CD14-positive monocyte (primary cell): Measurements from ENCODE around the gene PHAF1. TPM values are rescaled to one million over a fixed set of nuclear protein-coding genes. Genes with fewer than 3 reads are reported as not detected.

ENCODE experiments used
- DNase-seq, 3 donors: peaks; one replicate each; pipeline ENCODE4 v3.0.0-alpha.2; 2011 to 2022
- H2AFZ ChIP-seq: 2 replicates; pipeline ENCODE4 v1.6.0; 2012; ENCODE audit warnings: mild to moderate bottlenecking, low read depth, low read length, inconsistent platforms; ENCODE audit not compliant: insufficient read depth, poor library complexity, severe bottlenecking
- H3K27ac ChIP-seq, 2 donors: 1 replicate in 1 of 2; 2 replicates in 1 of 2; pipeline ENCODE4 v1.5.1; 2012 to 2013; ENCODE audit warnings: low read length in 2 of 2, control low read depth in 1 of 2, inconsistent platforms in 1 of 2, low read depth in 1 of 2, mild to moderate bottlenecking in 1 of 2
- H3K27me3 ChIP-seq, 2 donors: one replicate each; pipeline versions ENCODE4 v1.6.0 to v1.6.1; 2011 to 2013; ENCODE audit warnings: low read length in 2 of 2; ENCODE audit not compliant: control insufficient read depth in 2 of 2, insufficient read depth in 2 of 2
- H3K36me3 ChIP-seq, 2 donors: replicated peaks in 1 of 2; 1 replicate in 1 of 2; 2 replicates in 1 of 2; pipeline versions ENCODE4 v1.5.1 to v1.6.1; 2012 to 2013; ENCODE audit warnings: low read length in 2 of 2, control low read depth in 1 of 2, inconsistent platforms in 1 of 2, mild to moderate bottlenecking in 1 of 2; ENCODE audit not compliant: insufficient read depth in 2 of 2, control insufficient read depth in 1 of 2
- H3K4me1 ChIP-seq, 2 donors: 1 replicate in 1 of 2; 2 replicates in 1 of 2; pipeline versions ENCODE4 v1.5.1 to v1.6.1; 2012 to 2013; ENCODE audit warnings: low read length in 2 of 2, control low read depth in 1 of 2, inconsistent platforms in 1 of 2, mild to moderate bottlenecking in 1 of 2, moderate library complexity in 1 of 2; ENCODE audit not compliant: insufficient read depth in 2 of 2, control insufficient read depth in 1 of 2
- H3K4me2 ChIP-seq: replicated peaks from 2 replicates; pipeline ENCODE3; 2012; ENCODE audit warnings: low read length, moderate library complexity, mild to moderate bottlenecking; ENCODE audit not compliant: poor library complexity, severe bottlenecking; ENCODE audit errors: extremely low read depth
- H3K4me3 ChIP-seq, 3 experiments: fragments of 200-600 bp in 1 of 3; sonication (generic) in 1 of 3; replicated peaks in 1 of 3; 1 replicate in 2 of 3; 2 replicates in 1 of 3; pipeline ENCODE4 v1.5.1; 2011 to 2013; ENCODE audit warnings: low read length in 3 of 3, mild to moderate bottlenecking in 3 of 3, control low read depth in 2 of 3, low read depth in 2 of 3, inconsistent platforms in 1 of 3, moderate library complexity in 1 of 3
- H3K79me2 ChIP-seq: 2 replicates; pipeline ENCODE4 v1.6.0; 2012; ENCODE audit warnings: mild to moderate bottlenecking, control low read depth, inconsistent platforms, low read length, moderate library complexity; ENCODE audit not compliant: insufficient read depth
- H3K9ac ChIP-seq: 2 replicates; pipeline ENCODE4 v1.6.0; 2017; ENCODE audit warnings: low read length, mild to moderate bottlenecking; ENCODE audit not compliant: insufficient read depth, poor library complexity, severe bottlenecking
- H3K9me3 ChIP-seq, 2 donors: replicated peaks in 1 of 2; 1 replicate in 1 of 2; 2 replicates in 1 of 2; pipeline versions ENCODE4 v1.5.1 to v1.6.1; 2012 to 2013; ENCODE audit warnings: low read length in 2 of 2, control low read depth in 1 of 2; ENCODE audit not compliant: control insufficient read depth in 1 of 2, insufficient read depth in 1 of 2
- H4K20me1 ChIP-seq: 2 replicates; pipeline ENCODE4 v1.6.0; 2012; ENCODE audit warnings: mild to moderate bottlenecking, low read length, control low read depth, moderate library complexity; ENCODE audit not compliant: insufficient read depth
- H3K27ac Mint-ChIP-seq, 7 donors: one replicate each; pipeline ENCODE4 v1.8.0; 2020; ENCODE audit warnings: mild to moderate bottlenecking in 7 of 7, mixed read lengths in 7 of 7, moderate library complexity in 6 of 7, inconsistent platforms in 2 of 7
- H3K27me3 Mint-ChIP-seq, 3 donors: one replicate each; pipeline ENCODE4 v1.8.0; 2021 to 2022; ENCODE audit warnings: low read depth in 3 of 3, mild to moderate bottlenecking in 3 of 3, mixed read lengths in 3 of 3, moderate library complexity in 3 of 3, inconsistent platforms in 1 of 3
- H3K36me3 Mint-ChIP-seq, 2 donors: one replicate each; pipeline ENCODE4 v1.8.0; 2020; ENCODE audit warnings: mixed read lengths in 2 of 2, inconsistent platforms in 1 of 2, mild to moderate bottlenecking in 1 of 2
- H3K4me1 Mint-ChIP-seq: one replicate; pipeline ENCODE4 v1.8.0; 2020; ENCODE audit warnings: mild to moderate bottlenecking, mixed read lengths
- H3K4me3 Mint-ChIP-seq, 2 donors: one replicate each; pipeline ENCODE4 v1.8.0; 2020; ENCODE audit warnings: mild to moderate bottlenecking in 2 of 2, mixed read lengths in 2 of 2, moderate library complexity in 1 of 2
- H3K9me3 Mint-ChIP-seq, 7 donors: one replicate each; pipeline ENCODE4 v1.8.0; 2020 to 2022; ENCODE audit warnings: mixed read lengths in 7 of 7, mild to moderate bottlenecking in 6 of 7, moderate library complexity in 6 of 7, inconsistent platforms in 2 of 7
- CTCF ChIP-seq: fragments of 200-600 bp; IDR thresholded peaks from one replicate; pipeline ENCODE4 v1.8.0; 2022; ENCODE audit warnings: antibody characterized with exemption, mild to moderate bottlenecking
- WGBS: methylation state at CpG from one replicate; pipeline ENCODE4 v1.1.5; 2013; ENCODE audit warnings: missing lambda C conversion rate; ENCODE audit not compliant: insufficient coverage; 5-methylcytosine and 5-hydroxymethylcytosine counted together
- intact Hi-C, 2 donors: fragments of 100-400 bp; cut with micrococcal nuclease; formaldehyde crosslinking; loops; one replicate each; pipeline versions ENCODE4 v1.15.0 to v1.15.1; 2023
- polyA plus RNA-seq, 3 donors: library from polyadenylated mRNA; depleted of rRNA in 1 of 3; unstranded in 2 of 3; stranded (reverse) in 1 of 3; fragments of 300-500 nt in 2 of 3; fragments of >200 nt in 1 of 3; fragmentation: Illumina TruSeq in 2 of 3; gene quantifications; 1 replicate in 2 of 3; 2 replicates in 1 of 3; pipeline ENCODE4 v1.2.3, GENCODE V29; 2012 to 2021

PHAF1 gene
- polyA plus RNA-seq, 3 donors = 18.8 to 68.2 (median 26.5) TPM

- DNase-seq = no peak
- peaks cover 75 to 96% of the 10 kb centered on the region in 2 donors for H3K36me3 Mint-ChIP-seq
- no peaks in the 10 kb centered on the region for H3K9me3 ChIP-seq
Observed at GRCh38 chr16:67129422-67129821, 19.7 kb downstream of the PHAF1 start.

GRCh38 chr16:67137605-67138004 is 27.9 kb downstream of the PHAF1 start:
- H3K9ac ChIP-seq = no peak overlapping the region
- no peak overlapping the region for H2AFZ ChIP-seq
- no peaks in the 10 kb centered on the region for H3K79me2 ChIP-seq
- intact Hi-C loops = loop anchor here in 1 of 2 donors (10.0 kb wide), 1 partner anchor 53 kb away; no protein-coding TSS in a partner anchor
- Mint-ChIP-seq H3K4me1 (no peaks in the 10 kb centered on the region), H3K36me3 (peaks cover 87 to 100% of the 10 kb centered on the region in 2 donors), H3K27me3 (peaks cover 0 to 2% (median 0%) of the 10 kb centered on the region in 3 donors), H3K27ac (no peak overlapping the region), H3K4me3 (no peak overlapping the region), H3K9me3 (peaks cover 0 to 1% (median 0%) of the 10 kb centered on the region in 7 donors)
- peaks cover 92 to 100% of the 10 kb centered on the region in 2 donors for H3K36me3 ChIP-seq
- H3K4me1 ChIP-seq = no peaks in the 10 kb centered on the region
- TF ChIP-seq CTCF = no peak
- WGBS = 50% methylated on average over 2 of the region's 3 CpGs
- H3K27ac ChIP-seq = no peak overlapping the region
- no peak overlapping the region for H3K4me2 ChIP-seq
- H3K4me3 ChIP-seq = no peak overlapping the region
- peaks cover 55% of the 10 kb centered on the region for H4K20me1 ChIP-seq
- H3K9me3 ChIP-seq = no peaks in the 10 kb centered on the region
- no peaks in the 10 kb centered on the region for H3K27me3 ChIP-seq
- DNase-seq = no peak

More at GRCh38 chr16:67129422-67129821, 19.7 kb downstream of the PHAF1 start:
- Mint-ChIP-seq H3K9me3 (peaks cover 0 to 2% (median 0%) of the 10 kb centered on the region in 7 donors), H3K27ac (no peak overlapping the region), H3K4me3 (no peak overlapping the region), H3K27me3 (peaks cover 0 to 2% (median 2%) of the 10 kb centered on the region in 3 donors), H3K4me1 (no peaks in the 10 kb centered on the region)
- Histone ChIP-seq H4K20me1 (peaks cover 88% of the 10 kb centered on the region), H2AFZ (no peak overlapping the region), H3K4me1 (no peaks in the 10 kb centered on the region), H3K79me2 (peaks cover 3% of the 10 kb centered on the region), H3K4me2 (no peak overlapping the region), H3K27ac (no peak overlapping the region), H3K27me3 (no peaks in the 10 kb centered on the region), H3K36me3 (peaks cover 84 to 99% of the 10 kb centered on the region in 2 donors), H3K9ac (no peak overlapping the region), H3K4me3 (no peak overlapping the region)
- 100% methylated on average over 2 of the region's 3 CpGs for whole genome bisulfite sequencing
- intact Hi-C loops = no loop called here
- TF ChIP-seq CTCF = no peak
